ENCODE measurements around the gene DENND2A.

DNA sequence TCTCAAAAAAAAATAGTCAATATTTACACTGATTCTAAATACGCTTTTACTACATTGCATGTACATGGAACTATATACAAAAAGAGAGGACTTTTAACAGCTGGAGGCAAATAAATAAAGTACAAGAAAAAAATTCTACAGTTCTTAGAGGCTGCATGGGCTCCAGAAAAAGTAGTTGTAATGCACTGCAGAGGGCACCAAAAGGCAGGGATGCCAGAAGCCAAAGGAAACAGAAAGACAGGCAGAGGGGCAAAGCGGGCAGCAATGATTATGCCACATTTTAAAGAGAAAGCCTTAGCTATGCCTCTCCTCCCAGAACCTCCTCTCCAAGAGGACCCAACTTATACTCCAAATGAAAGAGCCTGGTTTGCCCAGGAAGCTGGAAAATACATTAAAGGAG, 20.5 kb upstream of the DENND2A start:
- TF ChIP-seq POLR2A (IDR thresholded peaks at IDR 0.05), result no peak
- TF ChIP-seq, protein P1, sequence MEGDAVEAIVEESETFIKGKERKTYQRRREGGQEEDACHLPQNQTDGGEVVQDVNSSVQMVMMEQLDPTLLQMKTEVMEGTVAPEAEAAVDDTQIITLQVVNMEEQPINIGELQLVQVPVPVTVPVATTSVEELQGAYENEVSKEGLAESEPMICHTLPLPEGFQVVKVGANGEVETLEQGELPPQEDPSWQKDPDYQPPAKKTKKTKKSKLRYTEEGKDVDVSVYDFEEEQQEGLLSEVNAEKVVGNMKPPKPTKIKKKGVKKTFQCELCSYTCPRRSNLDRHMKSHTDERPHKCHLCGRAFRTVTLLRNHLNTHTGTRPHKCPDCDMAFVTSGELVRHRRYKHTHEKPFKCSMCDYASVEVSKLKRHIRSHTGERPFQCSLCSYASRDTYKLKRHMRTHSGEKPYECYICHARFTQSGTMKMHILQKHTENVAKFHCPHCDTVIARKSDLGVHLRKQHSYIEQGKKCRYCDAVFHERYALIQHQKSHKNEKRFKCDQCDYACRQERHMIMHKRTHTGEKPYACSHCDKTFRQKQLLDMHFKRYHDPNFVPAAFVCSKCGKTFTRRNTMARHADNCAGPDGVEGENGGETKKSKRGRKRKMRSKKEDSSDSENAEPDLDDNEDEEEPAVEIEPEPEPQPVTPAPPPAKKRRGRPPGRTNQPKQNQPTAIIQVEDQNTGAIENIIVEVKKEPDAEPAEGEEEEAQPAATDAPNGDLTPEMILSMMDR (IDR thresholded peaks at IDR 0.05 in 8 of 11, conservative IDR thresholded peaks at IDR 0.05 in 3 of 11), result no peak

All from spleen (tissue), 7 donors.